ENCODE measurements around the gene NHLRC4. TPM values are rescaled to one million over a fixed set of nuclear protein-coding genes. Genes with fewer than 3 reads are reported as not detected.

The NHLRC4 gene
- total and polyA plus RNA-seq, 2 of the 8 experiments (the other 6 are each of a cell fraction or from before 2014, with no cell fraction given) = 0.60 to 0.76 TPM

- TF ChIP-seq TAF7 (optimal IDR thresholded peaks at IDR 0.05; ENCODE audit: borderline replicate concordance, low read depth, low read length) (no peak), EGR1 (IDR thresholded peaks at IDR 0.05; ENCODE audit: borderline replicate concordance, low read depth, low read length) (no peak), JUN (IDR thresholded peaks at IDR 0.05; ENCODE audit: low read depth, low read length) (no peak)
Measured at GRCh38 chr16:536746-537145, 30.1 kb upstream of the NHLRC4 start (continued).

Measured in H1 (cell line).